ENCODE results near the gene KHNYN.

DNA sequence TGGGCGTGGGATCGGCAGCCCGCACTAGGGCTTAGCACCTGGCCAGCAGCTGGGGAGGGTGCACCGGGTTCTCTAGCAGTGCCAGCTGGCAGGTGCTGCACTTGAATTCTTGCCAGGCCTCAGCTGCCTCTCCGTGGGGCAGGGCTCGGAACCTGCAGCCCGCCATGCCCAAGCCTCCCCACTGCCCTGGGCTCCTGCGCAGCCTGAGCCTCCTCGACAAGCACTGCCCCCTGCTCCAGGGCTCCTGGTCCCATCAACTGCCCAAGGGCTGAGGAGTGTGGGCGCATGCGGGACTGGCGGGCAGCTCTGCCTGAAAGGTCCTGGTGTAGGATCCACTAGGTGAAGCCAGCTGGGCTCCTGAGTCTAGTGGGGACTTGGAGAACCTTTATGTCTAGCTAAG, 43.5 kb downstream of the KHNYN start:
- no peak for TF ChIP-seq POLR2A (IDR thresholded peaks at IDR 0.05)
- no peak for TF ChIP-seq CTCF (IDR thresholded peaks at IDR 0.05)
